Measurements from ENCODE around the gene EIF4A2. TPM values are rescaled to one million over a fixed set of nuclear protein-coding genes. Genes with fewer than 3 reads are reported as not detected.

Gene EIF4A2
- total and polyA plus RNA-seq, 2 of the 13 experiments (the other 11 are each of a cell fraction or from before 2014, with no cell fraction given), result 480 to 596 TPM

GRCh38 chr3:186783731-186784515 lies 546 bp downstream of the EIF4A2 start (continued):
- TF ChIP-seq ZNF431 (CRISPR knock-in tag; IDR thresholded peaks at IDR 0.05; ENCODE audit: borderline replicate concordance, low read depth), result peak; percentile 71; the same call in 1 of the 2 replicates
- TF ChIP-seq PAWR (CRISPR knock-in tag; IDR thresholded peaks at IDR 0.05; ENCODE audit: borderline replicate concordance), result 0 out of 2 replicates have a peak, but pooled peaks have one; percentile 67
- 0 out of 2 replicates have a peak, but pooled peaks have one; percentile 5 for TF ChIP-seq HNF1A (IDR thresholded peaks at IDR 0.05; ENCODE audit: low read depth)
- peak; percentile 54; the same call in 1 of the 2 replicates for TF ChIP-seq HNF1A (CRISPR knock-in tag; IDR thresholded peaks at IDR 0.05; ENCODE audit: borderline replicate concordance)
- TF ChIP-seq ZNF746 (CRISPR knock-in tag; IDR thresholded peaks at IDR 0.05), result no peak
- TF ChIP-seq NR2F2 (IDR thresholded peaks at IDR 0.05; ENCODE audit: borderline replicate concordance, low read depth), result peak; percentile 49; the same call in 1 of the 2 replicates
- peak; percentile 2; the same call in 1 of the 2 replicates for TF ChIP-seq ZNF580 (CRISPR knock-in tag; IDR thresholded peaks at IDR 0.05; ENCODE audit: borderline replicate concordance, low read depth)
- peak; percentile 55; the same call in 1 of the 2 replicates for TF ChIP-seq CSRNP1 (CRISPR knock-in tag; IDR thresholded peaks at IDR 0.05)
- TF ChIP-seq, protein P1, sequence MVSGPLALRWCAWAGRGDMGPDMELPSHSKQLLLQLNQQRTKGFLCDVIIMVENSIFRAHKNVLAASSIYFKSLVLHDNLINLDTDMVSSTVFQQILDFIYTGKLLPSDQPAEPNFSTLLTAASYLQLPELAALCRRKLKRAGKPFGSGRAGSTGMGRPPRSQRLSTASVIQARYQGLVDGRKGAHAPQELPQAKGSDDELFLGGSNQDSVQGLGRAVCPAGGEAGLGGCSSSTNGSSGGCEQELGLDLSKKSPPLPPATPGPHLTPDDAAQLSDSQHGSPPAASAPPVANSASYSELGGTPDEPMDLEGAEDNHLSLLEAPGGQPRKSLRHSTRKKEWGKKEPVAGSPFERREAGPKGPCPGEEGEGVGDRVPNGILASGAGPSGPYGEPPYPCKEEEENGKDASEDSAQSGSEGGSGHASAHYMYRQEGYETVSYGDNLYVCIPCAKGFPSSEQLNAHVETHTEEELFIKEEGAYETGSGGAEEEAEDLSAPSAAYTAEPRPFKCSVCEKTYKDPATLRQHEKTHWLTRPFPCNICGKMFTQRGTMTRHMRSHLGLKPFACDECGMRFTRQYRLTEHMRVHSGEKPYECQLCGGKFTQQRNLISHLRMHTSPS (CRISPR knock-in tag; IDR thresholded peaks at IDR 0.05; ENCODE audit: low read depth), result 0 out of 2 replicates have a peak, but pooled peaks have one; percentile 60
- TF ChIP-seq IRX3 (CRISPR knock-in tag; IDR thresholded peaks at IDR 0.05; ENCODE audit: borderline replicate concordance, low read depth), result peak; percentile 67
- TF ChIP-seq TARDBP (CRISPR knock-in tag; IDR thresholded peaks at IDR 0.05), result peak; percentile 81; the same call in 1 of the 2 replicates
- 0 out of 2 replicates have a peak, but pooled peaks have one; percentile 75 for TF ChIP-seq ZNF747 (CRISPR knock-in tag; IDR thresholded peaks at IDR 0.05; ENCODE audit: borderline replicate concordance)
- peak; percentile 52; the same call in 1 of the 2 replicates for TF ChIP-seq SRY (CRISPR knock-in tag; IDR thresholded peaks at IDR 0.05)
- peak; percentile 83 for TF ChIP-seq MEIS1 (CRISPR knock-in tag; IDR thresholded peaks at IDR 0.05; ENCODE audit: borderline replicate concordance)
- TF ChIP-seq ZNF343 (CRISPR knock-in tag; IDR thresholded peaks at IDR 0.05), result 0 out of 2 replicates have a peak, but pooled peaks have one; percentile 25
- TF ChIP-seq NFIC (IDR thresholded peaks at IDR 0.05; ENCODE audit: low read length), result no peak
- TF ChIP-seq SIN3A (IDR thresholded peaks at IDR 0.05; ENCODE audit: borderline replicate concordance, low read depth, low read length), result no peak; the same call in 1 of the 2 replicates
